Activated CD8-positive, alpha-beta memory T cell treated with anti-CD3 and anti-CD28 coated beads, Interleukin-2, amount 50 U/mL, for 48 hours (primary cell): ENCODE measurements around the gene PADI3.

ENCODE experiments used
- DNase-seq: peaks from one replicate; pipeline ENCODE4 v3.0.0-alpha.2; 2020

Gene PADI3

DNA sequence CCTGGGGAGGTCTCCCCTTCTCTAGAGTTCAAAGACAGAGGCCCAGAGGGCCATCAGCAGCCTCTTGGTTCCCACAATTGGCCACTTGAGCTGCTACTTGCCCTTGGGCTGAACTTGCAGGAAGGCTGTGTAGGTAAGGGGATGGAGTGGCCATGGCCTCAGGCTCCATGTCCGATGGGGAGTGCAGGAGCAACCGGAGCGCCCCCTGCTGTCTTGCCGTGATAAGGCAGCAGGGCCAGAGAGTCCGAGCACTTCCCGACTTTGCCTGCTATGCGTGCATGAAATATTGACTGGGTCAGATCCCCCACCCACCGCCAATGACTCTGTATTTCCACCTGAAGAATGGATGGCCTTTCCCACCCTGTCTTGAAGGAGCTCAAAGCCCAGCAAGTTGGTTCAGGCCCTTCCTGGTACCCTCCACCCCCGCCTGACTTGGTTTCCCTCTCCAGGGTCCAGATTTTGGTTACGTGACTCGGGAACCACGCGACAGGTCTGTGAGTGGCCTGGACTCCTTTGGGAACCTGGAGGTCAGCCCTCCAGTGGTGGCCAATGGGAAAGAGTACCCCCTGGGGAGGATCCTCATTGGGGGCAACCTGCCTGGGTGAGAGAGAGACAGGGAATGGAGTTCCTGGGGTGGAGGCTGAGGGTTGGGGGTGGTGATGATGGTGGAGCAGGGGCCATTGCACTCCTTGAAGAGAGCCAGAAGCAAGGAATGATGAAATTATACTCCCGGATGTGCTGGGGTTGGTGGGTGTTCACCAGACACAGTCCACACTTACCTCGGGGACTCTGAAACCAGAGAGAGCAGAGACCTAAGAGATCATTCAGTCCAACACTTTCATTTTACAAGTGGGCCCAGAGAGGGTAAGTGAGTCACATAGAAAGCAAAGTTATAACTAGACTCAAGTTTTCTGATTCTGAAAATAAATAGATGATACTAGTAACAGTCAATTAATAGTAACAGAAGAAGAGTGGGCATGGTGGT lies 25.6 kb downstream of the PADI3 start:
- peak; percentile 86 for DNase-seq

DNA sequence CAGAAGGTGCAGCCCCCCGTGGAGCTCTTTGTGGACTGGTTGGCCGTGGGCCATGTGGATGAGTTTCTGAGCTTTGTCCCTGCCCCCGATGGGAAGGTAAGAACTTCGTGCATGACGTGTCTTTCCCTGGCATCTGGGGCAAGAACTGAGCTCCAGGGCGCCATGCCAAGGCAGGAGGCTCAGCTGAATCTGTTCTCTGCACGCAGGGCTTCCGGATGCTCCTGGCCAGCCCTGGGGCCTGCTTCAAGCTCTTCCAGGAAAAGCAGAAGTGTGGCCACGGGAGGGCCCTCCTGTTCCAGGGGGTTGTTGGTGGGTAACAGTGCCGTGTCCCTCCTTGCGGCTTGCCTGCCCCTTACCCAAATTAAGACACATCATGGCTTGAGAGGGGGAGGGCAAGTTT lies 27.7 kb downstream of the PADI3 start:
- DNase-seq, result no peak

DNA sequence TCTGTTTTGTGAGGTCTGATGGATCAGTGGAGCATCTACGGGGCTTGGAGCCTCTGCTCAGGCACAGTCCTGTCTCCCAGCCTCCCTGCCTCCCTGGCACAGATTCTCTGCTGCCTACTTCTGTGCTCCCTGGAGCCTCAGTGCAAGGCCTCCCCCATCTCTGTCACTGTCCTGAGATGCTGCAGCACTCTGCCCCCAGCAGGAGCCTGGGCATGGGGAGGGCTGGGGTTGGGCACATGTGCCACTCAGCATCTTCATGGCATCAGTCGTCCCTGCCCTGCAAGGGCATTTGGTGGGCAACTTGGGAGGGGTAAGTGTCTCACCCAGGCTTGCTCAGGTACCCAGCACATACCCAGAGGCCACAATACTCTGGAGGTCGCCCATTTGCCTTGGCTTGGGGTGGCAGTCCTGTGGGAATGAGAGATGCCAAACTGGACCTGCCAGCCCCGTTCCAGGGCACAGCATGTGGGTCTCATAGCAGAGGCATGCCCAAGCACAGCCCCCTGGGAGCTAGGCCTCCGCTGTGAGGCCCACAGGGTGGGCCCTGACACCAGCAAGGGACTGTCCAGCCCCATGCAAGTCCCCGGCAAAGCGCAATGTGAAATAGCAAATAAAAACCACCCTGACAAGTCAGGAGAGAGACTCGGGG lies 28.7 kb downstream of the PADI3 start:
- DNase-seq, result no peak

DNA sequence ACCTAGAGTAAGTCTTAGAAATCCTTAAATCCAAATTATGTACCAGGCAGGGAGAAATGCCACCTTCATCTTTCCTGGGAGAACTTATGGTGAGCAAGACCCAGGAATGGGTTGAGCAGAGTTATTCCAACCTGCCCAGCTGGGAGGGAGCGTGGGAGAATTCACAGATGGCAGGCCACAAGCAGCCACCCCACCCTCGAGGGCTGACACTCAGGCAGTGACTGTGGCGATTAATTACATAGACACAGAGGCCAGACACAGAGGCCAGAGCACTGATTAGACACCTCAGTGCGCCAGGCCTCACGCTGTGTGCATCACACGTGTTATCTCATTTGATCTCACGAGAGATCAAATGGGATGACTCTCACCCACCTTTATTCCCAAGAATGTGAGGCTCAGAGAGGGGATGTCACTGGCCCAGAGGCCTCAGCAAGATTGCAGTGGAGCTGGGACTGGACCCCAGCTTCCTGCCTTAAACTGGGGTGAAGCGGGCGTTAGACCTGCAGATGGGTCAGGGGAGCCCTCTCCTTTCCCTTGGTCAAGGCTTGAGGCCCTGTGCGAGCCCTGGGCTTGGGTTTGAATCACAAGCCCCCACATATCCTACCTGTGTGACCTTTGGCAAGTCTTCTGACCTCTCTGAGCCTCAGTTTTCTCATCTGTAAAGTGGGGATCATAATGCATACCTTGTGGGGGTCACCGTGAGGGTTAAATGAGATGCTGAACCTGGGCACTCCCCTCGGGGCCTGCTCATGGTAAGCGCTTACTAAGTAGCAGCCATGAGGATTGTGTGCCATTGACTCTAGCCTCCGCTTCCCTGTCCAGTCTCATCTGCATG lies 30.3 kb downstream of the PADI3 start:
- DNase-seq, result no peak

DNA sequence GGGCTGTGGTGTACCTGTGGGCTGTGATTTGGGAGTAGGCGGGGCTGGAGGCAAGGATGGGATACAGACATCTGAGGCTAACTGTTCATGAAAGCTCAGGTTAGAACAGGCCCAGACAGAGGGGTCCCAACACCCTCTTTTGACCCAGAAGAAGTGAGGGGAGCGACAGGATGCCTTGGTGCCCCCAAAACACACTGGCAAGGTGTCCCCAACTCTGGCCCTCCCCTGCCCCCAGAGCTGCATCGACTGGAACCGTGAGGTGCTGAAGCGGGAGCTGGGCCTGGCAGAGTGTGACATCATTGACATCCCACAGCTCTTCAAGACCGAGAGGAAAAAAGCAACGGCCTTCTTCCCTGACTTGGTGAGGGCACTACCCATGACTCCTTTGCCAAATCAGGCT lies 31.5 kb downstream of the PADI3 start:
- no peak for DNase-seq

DNA sequence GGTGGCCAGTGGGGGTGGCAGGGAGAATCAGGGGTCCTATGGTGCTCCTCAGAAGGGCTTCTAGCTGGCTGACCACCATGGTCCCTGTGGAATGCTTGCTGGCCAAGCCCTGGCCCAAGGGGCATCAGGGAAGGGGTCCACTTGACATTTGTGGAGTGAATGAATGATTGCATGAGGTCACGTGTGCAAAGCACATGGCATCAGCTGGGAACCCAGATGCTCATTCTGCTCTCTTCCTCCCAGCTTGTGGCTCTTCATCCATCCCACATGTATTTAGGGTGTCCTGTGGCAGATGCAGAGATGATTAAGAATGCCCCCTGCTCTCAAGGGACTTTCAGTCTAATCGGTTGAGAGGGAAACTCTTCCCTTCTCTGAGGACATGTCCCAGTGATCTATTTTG lies 32.0 kb downstream of the PADI3 start:
- no peak for DNase-seq

DNA sequence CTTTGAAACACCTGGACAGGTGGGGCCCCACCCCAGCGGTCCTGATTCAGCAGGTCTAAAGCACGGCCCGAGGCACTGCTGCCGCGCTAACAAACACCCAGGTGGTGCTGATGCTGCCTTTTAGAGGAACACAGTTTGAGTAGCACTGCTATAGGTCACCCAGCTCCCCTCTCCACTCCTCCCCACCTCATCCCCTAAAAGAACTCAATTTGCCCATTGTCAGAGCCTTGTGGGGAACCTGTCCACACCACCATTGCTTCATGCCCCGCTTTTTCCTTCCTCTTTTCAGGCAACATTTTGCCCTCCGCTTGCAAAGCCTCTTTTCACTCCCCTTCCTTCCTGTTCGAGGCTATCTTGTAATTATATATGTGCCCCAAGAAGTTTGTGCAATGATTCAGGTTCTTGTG lies 32.9 kb downstream of the PADI3 start:
- no peak for DNase-seq

DNA sequence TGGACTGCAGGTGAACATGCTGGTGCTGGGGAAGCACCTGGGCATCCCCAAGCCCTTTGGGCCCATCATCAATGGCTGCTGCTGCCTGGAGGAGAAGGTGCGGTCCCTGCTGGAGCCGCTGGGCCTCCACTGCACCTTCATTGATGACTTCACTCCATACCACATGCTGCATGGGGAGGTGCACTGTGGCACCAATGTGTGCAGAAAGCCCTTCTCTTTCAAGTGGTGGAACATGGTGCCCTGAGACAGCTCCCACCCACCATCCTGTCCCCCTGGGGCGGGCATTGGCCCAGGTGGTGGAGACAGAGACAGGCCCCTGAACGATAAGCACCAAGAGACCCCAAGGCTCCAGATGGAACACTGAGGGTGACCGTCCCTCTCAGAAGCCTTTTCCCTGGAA lies 33.9 kb downstream of the PADI3 start:
- DNase-seq, result no peak

DNA sequence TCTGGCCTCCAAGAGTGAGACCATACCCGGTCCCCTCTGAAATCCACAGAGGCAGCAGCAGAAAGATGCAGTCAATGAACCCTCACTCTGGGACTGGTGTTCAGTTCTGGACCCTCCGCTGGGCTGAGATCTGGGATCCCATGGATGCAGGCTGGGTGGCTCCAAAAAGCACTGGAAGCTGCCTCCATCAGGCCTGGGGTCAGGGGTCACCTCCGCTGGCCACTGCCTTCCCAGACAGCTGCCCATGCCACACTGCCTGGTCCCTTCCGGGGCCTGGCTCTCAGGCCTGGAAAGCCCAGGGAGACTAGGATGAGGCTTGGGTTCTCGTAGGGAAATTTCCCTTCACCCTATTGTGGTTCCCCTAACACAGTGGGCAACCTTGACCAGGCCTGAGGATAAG lies 37.7 kb downstream of the PADI3 start:
- DNase-seq, result no peak

DNA sequence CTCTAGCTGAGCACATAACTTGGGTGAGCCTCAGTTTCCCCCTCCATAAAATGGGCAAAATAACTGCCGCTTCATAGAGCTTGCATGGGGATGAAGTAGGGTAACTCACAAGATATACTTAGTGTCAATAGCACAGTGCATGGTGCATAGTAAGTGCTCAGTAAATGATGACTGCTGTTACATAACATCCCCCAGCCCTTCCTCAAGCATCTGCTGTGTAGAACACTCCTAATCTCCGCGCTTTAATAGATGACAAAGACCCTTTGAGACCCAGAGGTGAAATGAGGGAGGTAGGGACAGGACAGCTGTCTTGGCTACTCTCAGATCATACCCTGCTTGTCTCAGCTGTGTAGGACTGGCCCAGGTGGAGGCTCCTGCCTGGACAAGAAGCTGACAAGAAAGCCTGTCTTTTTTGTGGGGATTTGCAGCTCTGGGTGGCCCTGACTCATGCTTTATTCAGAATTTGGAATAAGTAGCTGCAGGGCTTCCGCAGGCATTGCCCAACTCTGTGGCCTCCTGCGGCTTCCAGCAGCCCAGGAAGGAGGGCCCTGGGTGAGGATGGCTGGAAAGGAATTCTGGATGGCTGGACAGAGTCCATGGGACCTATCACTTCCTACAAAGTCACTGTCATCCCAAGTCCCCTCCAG lies 38.4 kb downstream of the PADI3 start:
- no peak for DNase-seq

DNA sequence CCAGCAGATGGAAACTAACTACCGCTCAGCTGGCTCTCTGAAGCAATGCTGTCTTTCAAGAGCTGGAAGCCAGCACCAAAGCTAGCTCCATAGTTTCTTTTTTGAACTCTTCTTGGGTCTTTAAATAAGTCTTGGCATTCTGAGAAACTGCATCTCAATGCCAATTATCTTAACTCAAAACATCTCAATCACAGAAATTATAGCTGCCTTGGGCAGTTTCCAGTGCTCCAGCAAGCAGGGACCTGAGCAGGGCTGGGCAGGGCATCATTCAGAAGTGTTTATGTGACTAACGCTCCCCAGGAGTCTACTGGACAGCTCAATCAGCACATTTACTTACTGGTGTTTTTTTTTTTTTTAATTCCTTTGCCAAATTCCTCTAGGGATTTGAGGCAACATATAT lies 40.8 kb downstream of the PADI3 start:
- no peak for DNase-seq

DNA sequence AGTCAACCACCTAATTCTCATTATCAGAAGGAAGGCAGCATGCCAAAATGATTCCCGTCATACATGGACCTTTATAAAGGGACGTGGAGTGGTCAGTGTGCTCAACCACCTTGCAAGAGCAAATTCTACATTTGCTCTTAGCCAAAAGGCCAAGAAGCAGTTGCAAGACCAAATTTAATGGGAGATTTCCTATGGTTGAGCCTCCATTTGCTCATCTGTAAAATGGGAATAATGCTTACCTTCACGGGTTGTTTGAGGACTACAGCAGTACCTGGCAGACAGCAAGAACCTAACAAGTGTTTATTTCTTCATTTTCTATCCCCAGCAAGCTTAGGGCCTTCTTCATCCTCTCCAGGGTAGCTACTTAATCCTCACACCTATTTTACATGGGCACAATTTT lies 41.7 kb downstream of the PADI3 start:
- DNase-seq, result no peak

DNA sequence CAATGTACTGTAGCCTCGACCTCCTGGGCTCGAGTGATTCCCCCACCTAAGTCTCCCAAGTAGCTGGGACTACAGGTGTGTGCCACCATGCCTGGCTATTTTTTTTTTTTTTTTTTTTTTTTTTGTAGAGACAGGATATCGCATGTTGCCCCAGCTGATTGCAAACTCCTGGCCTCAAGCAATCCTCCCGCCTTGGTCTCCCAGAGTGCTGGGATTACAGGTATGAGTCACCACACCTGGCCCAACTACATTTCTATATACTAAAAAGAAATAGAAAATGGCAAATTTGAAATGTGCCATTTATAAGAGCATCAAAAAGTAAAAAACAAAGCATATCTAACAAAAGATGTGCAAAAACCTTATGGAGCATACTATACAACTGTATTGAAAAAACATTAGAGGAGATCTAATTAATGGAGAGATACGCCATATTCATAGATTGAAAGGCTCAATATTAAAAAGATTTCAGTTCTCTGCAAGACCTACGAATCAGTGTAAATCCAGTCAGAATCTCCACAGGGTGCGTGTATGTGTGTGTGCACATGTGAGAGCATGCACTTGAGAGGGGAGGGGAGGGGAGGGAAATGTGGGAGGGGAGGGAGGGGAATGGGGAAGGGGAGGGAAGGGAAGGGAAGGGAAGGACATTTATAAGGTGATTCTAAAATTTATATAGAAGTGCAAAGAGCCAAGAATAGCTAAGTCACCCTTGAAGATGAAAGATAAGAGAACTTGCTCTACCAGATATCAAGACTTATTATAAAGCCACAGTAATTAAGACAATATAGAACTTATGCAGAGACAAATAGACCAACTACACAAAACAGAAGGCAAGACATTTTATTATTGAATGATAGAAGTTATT lies 43.6 kb downstream of the PADI3 start:
- DNase-seq, result no peak

DNA sequence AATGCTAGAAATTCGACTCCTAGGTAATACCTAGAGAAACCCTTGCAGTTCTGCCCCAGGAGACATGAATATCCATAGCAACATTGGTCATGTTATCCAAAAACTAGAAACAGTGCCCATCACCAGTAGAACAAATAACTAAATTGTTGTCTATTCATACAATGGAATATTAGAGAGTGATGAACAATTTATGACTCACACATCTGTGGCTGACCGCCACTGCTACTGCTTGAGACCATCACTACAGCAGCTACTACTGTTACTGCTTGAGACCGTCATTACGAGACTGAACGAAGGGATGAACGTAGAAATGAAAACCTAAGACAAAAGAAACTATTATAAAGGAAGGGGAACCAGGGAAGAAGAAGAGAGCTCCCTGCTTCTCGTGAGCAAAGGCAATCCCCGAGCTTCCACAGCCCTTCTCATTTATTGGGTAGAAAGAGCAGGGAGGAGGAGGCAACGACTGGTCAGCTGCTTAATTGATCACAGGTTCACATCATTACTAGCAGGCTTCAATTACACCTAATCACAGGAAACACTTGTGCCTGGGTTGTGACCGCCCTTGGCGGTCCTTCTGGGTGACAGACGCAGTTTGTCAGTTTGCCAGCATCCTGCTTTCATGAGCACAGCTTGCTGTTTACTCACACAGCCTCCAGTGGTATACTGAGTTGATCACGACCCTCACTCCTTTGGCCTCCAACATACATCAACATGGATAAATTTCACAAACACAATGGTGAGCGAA lies 45.0 kb downstream of the PADI3 start:
- no peak for DNase-seq

DNA sequence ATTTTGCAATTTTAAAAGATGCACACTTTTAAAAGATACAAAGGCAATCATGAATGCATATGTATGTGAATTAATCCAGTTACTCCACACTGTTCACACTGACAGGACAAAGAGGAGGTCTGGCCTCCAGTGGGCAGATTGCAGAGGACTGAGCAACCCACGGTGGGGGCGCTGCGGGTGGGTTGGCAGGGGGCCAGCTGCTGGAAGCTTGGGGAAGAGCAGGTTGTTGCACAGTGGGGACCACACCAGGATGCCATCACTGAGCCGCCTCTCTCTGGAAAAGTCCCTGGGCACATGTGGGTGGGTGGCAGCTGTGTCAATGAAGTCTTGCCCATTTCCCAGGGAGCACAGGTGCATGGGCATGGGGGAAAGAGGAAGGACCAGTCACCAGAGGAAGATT lies 46.4 kb downstream of the PADI3 start:
- no peak for DNase-seq

DNA sequence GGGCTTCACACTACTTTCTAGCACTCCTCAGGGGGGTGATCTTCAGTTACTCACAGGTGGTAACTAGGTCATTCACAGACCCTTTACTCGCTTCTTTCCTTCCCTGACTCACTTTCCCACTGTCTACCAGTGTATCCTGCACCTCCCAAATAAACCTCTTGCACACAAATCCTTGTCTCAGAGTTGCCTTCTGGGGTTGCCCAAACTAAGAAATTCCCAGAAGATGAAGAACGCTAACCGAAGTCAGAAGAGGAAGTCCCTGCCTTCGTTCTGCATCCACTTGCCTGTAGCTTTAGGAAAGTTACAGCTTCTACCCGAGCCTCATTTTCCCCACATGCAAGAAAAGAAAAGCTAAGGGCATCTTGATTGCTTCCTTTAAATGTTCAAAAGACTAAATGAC lies 47.2 kb downstream of the PADI3 start:
- no peak for DNase-seq

DNA sequence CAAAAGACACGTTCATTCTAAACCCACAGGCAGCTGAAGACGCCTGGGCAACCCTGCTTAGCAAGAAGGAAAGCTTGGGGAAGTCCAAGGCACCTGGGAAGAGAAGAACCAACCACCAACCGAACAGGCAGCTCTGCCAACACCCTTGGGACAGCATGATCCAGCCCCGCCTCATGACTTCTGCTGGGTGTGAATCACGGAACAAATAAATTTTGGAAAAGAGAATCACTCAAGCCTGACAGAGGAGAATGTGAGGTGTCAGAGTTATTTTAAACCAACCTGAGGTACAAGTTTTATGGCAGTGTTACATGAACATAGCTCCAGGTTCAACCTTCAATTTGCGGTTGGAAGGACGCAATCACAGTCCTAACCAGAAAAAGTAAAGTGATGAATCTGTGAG lies 49.1 kb downstream of the PADI3 start:
- DNase-seq, result no peak

DNA sequence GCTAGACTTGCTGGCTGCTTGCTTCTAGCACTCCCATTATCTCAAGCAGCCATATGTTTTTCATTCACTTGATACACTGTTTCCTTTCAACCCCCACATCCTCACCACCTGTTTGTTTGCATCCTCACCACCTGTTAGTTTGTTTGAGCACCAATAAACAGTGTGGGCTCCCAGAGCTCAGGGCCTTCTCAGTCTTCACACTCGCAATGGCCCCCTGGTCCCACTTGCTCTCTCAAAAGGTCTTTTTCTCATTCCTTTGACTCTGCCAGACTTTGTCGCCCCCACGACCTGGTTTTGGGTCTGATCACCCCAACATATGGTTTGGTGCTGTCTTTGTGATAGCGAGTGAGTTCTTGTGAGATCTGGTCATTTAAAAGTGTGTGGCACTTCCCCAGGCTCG lies 52.9 kb downstream of the PADI3 start:
- DNase-seq, result no peak

DNA sequence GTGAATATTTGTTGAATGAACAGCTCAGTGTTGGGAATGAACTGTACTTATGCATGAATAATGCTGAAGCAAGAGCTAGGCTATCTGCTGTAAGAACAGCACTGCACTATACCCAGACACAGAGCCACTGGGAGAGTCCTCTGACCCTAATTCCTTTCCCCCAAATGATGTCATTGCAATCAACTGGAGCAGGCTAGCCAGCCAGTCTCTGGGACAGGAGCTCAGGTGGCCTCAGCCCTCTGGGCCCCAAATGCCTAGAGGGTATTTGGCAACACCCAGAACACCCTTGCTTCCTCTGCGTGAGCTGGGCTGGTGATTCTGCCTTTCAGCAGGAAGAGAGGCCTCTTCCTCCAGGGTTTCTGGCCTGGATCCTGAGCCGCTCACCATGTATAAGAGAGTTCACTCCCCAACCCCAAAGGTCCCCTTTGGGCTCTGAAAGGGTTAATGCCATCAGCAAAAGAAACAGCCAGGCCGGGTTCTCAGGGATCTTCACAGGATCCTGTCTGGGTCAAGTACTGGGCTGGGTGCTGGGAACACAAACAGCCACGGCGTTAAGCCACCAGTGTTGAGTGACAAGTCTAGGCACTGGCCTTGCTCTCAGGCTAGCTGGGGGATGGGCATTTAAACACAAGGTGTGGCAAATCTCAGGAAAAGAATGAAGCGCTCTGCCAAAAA lies 55.4 kb downstream of the PADI3 start:
- no peak for DNase-seq

DNA sequence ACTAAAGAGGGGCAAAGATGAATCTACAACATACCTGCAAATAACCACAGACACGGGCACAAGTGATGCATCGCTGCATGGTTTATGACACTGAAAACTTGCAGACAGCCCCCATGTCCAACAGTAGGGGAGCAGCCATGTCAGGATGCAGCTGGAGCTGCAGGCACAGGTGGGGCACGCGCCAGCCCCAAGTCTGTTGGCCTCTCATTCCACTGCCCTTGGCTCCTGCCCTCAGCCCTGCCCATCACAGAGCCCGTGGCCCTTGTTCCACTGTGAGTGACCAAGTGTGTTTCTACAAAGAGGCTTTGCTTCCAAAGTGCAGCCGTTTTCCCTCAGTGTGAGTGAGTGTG lies 55.9 kb downstream of the PADI3 start:
- DNase-seq, result no peak

DNA sequence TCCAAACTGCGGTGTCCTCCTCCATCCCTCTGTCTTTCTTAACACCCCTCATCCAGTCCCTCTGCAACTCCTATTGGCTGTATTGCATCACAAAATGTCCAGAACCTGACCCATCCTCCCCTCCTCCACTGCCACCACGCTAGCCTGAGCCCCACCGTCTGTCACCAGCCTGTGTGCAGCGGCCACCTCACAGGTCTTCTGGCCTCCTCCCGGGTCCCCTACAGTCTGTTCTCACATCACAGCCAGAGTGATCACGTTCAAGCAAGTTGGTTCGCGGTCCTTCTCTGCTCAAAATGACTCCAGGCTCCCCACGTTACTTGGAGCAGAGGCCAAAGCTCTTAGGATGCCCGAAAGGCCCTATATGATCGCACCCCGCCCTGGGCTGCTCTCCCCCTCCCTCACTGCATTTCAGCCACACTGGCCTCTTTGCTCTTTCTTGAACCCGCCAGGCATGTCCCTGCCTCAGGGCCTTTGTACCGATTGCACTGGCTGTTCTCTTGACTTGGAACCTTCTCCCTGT lies 56.7 kb downstream of the PADI3 start:
- DNase-seq, result no peak
